Mesendoderm (in vitro differentiated cells): ENCODE data around the gene PCDHGB7. TPM values are rescaled to one million over a fixed set of nuclear protein-coding genes. Genes with fewer than 3 reads are reported as not detected.
"Not testable (repeated sequence)": the region's sequence is repeated elsewhere in the genome, so short reads cannot be mapped to it uniquely, and the experiment has no call there.

ENCODE experiments used
- DNase-seq: peaks from one replicate; pipeline ENCODE4 v3.0.0; 2013
- H2AK5ac ChIP-seq: 2 replicates; pipeline ENCODE4 v1.6.1; 2013; ENCODE audit warnings: low read length, inconsistent platforms
- H2BK120ac ChIP-seq: 2 replicates; pipeline ENCODE4 v1.6.1; 2013; ENCODE audit warnings: low read depth, mild to moderate bottlenecking, low read length, moderate library complexity, mixed read lengths
- H2BK15ac ChIP-seq: replicated peaks from 2 replicates; pipeline ENCODE4 v1.6.1; 2013; ENCODE audit warnings: low read depth, mild to moderate bottlenecking, moderate library complexity
- H2BK5ac ChIP-seq: 2 replicates; pipeline ENCODE4 v1.6.1; 2013; ENCODE audit warnings: low read length, inconsistent platforms
- H3K18ac ChIP-seq: 2 replicates; pipeline ENCODE4 v1.6.1; 2013; ENCODE audit warnings: mild to moderate bottlenecking, low read length, mixed read lengths
- H3K23ac ChIP-seq: one replicate; pipeline ENCODE4 v1.6.1; 2013; ENCODE audit warnings: low read length
- H3K27ac ChIP-seq: 2 replicates; pipeline ENCODE4 v1.5.1; 2013; ENCODE audit warnings: low read depth, mild to moderate bottlenecking, inconsistent platforms, low read length, moderate library complexity
- H3K27me3 ChIP-seq: 2 replicates; pipeline ENCODE4 v1.6.1; 2013; ENCODE audit warnings: low read length, control low read depth, mild to moderate bottlenecking, inconsistent platforms; ENCODE audit not compliant: insufficient read depth, poor library complexity
- H3K36me3 ChIP-seq: 2 replicates; pipeline ENCODE4 v1.6.1; 2013; ENCODE audit warnings: low read length, inconsistent platforms; ENCODE audit not compliant: control insufficient read depth, insufficient read depth
- H3K4ac ChIP-seq: one replicate; pipeline ENCODE4 v1.6.1; 2013; ENCODE audit warnings: low read depth, mild to moderate bottlenecking, low read length, moderate library complexity
- H3K4me1 ChIP-seq: 2 replicates; pipeline ENCODE4 v1.6.1; 2013; ENCODE audit warnings: low read depth, low read length, inconsistent platforms; ENCODE audit not compliant: control insufficient read depth
- H3K4me2 ChIP-seq: 2 replicates; pipeline ENCODE4 v1.6.1; 2013; ENCODE audit warnings: low read length
- H3K4me3 ChIP-seq: 2 replicates; pipeline ENCODE4 v1.5.1; 2013; ENCODE audit warnings: mild to moderate bottlenecking, low read length
- H3K56ac ChIP-seq: one replicate; pipeline ENCODE4 v1.6.1; 2013; ENCODE audit warnings: low read length
- H3K79me1 ChIP-seq: 2 replicates; pipeline ENCODE4 v1.6.1; 2013; ENCODE audit warnings: low read length, inconsistent platforms
- H3K79me2 ChIP-seq: 2 replicates; pipeline ENCODE4 v1.6.1; 2013; ENCODE audit warnings: mild to moderate bottlenecking, low read length; ENCODE audit not compliant: control insufficient read depth, insufficient read depth
- H3K9ac ChIP-seq: 2 replicates; pipeline ENCODE4 v1.6.1; 2013; ENCODE audit warnings: low read length, inconsistent platforms
- H4K5ac ChIP-seq: one replicate; pipeline ENCODE4 v1.6.1; 2013; ENCODE audit warnings: low read length
- H4K8ac ChIP-seq: one replicate; pipeline ENCODE4 v1.6.1; 2013; ENCODE audit warnings: low read depth, mild to moderate bottlenecking, control low read depth, low read length, moderate library complexity
- WGBS: extraction: QIAGEN DNeasy Blood & Tissue Kit; methylation state at CpG from one replicate; pipeline ENCODE4 v1.1.7; 2013; ENCODE audit warnings: low lambda C conversion rate, missing lambda C conversion rate; ENCODE audit not compliant: insufficient coverage; ENCODE audit errors: extremely low coverage; 5-methylcytosine and 5-hydroxymethylcytosine counted together
- polyA plus RNA-seq, 2 experiments: library from polyadenylated mRNA; stranded (reverse); fragments of 200-250 nt; gene quantifications; one replicate each; pipeline ENCODE4 v1.2.3, GENCODE V29; 2013

The PCDHGB7 gene
- 6.2 TPM for polyA plus RNA-seq (2013, experiment 1 of 2)
- polyA plus RNA-seq (2013, experiment 2 of 2), result 6.0 TPM

DNA sequence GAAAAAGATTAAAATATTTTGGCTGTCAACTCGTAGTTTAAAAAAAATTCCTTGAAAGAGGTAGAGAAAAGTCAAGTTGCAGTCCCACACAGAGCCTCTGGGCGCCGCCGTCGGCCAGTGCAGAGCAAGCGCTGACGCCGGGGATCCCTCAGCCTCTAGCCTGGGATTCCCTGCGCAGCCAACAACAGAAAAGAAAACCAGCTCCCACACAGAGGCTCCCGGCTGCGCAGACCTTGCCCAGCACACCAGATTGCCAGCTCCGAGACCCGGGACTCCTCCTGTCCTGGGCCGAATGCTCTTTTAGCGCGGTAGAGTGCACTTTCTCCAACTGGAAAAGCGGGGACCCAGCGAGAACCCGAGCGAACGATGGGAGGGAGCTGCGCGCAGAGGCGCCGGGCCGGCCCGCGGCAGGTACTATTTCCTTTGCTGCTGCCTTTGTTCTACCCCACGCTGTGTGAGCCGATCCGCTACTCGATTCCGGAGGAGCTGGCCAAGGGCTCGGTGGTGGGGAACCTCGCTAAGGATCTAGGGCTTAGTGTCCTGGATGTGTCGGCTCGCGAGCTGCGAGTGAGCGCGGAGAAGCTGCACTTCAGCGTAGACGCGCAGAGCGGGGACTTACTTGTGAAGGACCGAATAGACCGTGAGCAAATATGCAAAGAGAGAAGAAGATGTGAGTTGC, at the start of gene PCDHGB7:
PCDHGB7 (plus strand) TSS at position 184 of the 679 bp plus-strand sequence; CDS start at position 367, 183 bp downstream.
- WGBS, result no CpG with 5 or more reads among the region's 47 CpGs
- not testable (repeated sequence) for H3K36me3 ChIP-seq
- peak; percentile 92 for DNase-seq

DNA sequence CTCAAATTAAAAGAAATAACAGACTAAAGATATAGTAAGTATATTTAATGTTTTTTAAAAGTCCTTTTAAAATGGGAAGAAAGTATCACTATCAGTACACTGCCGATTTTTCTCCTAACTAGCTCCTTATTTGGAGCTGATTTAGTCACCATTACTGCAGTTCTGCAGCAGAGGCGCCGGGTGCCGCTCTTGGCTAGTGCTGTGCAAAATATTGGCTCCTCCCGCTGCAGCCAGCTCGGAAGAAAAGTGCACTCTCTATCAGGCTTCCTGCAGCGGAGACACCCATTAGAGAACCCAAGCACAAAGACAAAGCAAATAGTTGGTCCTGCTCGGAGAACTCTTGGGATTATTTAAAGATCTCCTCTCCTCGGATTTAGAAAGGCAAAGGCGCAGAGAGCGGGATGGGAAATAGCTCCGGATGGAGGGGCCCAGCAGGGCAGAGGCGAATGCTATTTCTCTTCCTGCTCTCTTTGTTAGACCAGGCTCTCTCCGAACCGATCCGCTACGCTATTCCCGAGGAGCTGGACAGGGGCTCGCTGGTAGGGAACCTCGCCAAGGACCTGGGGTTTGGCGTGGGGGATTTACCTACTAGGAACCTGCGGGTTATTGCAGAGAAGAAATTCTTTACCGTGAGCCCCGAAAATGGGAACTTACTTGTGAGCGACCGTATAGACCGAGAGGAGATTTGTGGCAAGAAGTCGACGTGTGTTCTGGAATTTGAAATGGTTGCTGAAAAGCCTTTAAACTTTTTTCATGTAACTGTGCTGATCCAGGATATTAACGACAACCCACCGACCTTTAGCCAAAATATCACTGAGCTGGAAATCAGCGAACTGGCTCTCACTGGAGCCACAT, 47.3 kb upstream of the PCDHGB7 start, which contains the start of gene PCDHGB3:
PCDHGB3 (plus strand) TSS at position 249 of the 855 bp plus-strand sequence; CDS start at position 402, 153 bp downstream.
- no peaks in the 10 kb centered on the region for H3K79me1 ChIP-seq
- no peak within 1 kb of the TSS for H2BK120ac ChIP-seq
- no peak within 1 kb of the TSS for H3K56ac ChIP-seq
- H3K4ac ChIP-seq, result no peak within 1 kb of the TSS
- no peak within 1 kb of the TSS for H3K4me2 ChIP-seq
- H3K18ac ChIP-seq, result no peak within 1 kb of the TSS
- no peak within 1 kb of the TSS for H2BK5ac ChIP-seq
- H2AK5ac ChIP-seq, result no peak within 1 kb of the TSS
- no CpG with 5 or more reads among the region's 32 CpGs for WGBS
- H2BK15ac ChIP-seq, result no peak within 1 kb of the TSS
- H3K4me3 ChIP-seq, result no peak within 1 kb of the TSS
- no peaks in the 10 kb centered on the region for H3K4me1 ChIP-seq
- H3K27ac ChIP-seq, result no peak within 1 kb of the TSS
- no peak within 1 kb of the TSS for H3K23ac ChIP-seq
- H4K8ac ChIP-seq, result no peak within 1 kb of the TSS
- H3K27me3 ChIP-seq, result no peaks in the 10 kb centered on the region
- H3K36me3 ChIP-seq, result no peaks in the 10 kb centered on the region
- H3K9ac ChIP-seq, result no peak within 1 kb of the TSS
- no peaks in the 10 kb centered on the region for H3K79me2 ChIP-seq
- H4K5ac ChIP-seq, result no peak within 1 kb of the TSS
- DNase-seq, result no peak

More for the DNA sequence above, at the start of gene PCDHGB7:
- H3K79me2 ChIP-seq, H3K18ac ChIP-seq, H3K27me3 ChIP-seq, H2BK15ac ChIP-seq, H2BK5ac ChIP-seq, H4K8ac ChIP-seq, H3K27ac ChIP-seq, H3K4ac ChIP-seq, H3K4me1 ChIP-seq, H4K5ac ChIP-seq, H3K23ac ChIP-seq, H2AK5ac ChIP-seq, H2BK120ac ChIP-seq, H3K79me1 ChIP-seq: not testable (repeated sequence)
- H3K9ac ChIP-seq, result peak within 1 kb of the TSS; percentile 75
- peak within 1 kb of the TSS; percentile 70 for H3K4me3 ChIP-seq
- peak within 1 kb of the TSS; percentile 92 for H3K56ac ChIP-seq
- H3K4me2 ChIP-seq, result peak within 1 kb of the TSS; percentile 25

GRCh38 chr5:141371572-141372475, 45.7 kb upstream of the PCDHGB7 start:
- no CpG with 5 or more reads among the region's 69 CpGs for WGBS
- Histone ChIP-seq H3K9ac (no peak overlapping the region), H3K27me3 (no peaks in the 10 kb centered on the region)

DNA sequence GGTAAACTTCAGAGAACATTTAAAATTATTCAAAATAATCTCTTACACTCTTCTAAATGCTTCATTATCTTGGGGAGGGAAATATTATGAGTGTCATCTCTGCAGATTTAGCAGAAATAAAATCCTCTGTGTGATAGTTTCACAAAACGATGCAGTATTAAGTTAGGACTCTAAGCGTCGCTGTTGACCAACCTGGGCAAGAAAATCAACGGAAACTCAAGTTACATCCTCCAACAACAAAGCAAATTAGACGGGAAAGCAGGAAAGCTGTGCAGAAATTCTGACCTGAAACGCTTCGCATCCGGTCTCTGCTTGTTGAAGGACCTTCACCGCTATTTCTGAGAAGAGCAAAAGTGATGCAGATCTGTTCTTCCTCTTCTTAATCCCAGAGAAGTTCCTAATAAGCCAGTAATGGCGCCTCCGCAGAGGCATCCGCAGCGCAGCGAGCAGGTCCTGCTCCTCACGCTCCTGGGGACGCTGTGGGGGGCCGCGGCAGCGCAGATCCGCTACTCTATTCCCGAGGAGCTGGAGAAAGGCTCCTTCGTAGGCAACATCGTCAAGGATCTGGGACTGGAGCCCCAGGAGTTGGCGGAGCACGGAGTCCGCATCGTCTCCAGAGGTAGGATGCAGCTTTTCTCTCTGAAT, 43.7 kb upstream of the PCDHGB7 start, which contains the start of gene PCDHGA6:
PCDHGA6 (plus strand) TSS at position 219 of the 645 bp plus-strand sequence; CDS start at position 412, 193 bp downstream.
- Histone ChIP-seq H2BK5ac (no peak within 1 kb of the TSS), H3K56ac (no peak within 1 kb of the TSS), H2BK15ac (no peak within 1 kb of the TSS), H3K18ac (no peak within 1 kb of the TSS), H3K4ac (no peak within 1 kb of the TSS), H3K4me3 (no peak within 1 kb of the TSS), H3K9ac (no peak within 1 kb of the TSS), H3K79me1 (no peaks in the 10 kb centered on the region), H2AK5ac (no peak within 1 kb of the TSS), H2BK120ac (no peak within 1 kb of the TSS), H3K4me2 (no peak within 1 kb of the TSS), H4K8ac (no peak within 1 kb of the TSS), H3K27me3 (no peaks in the 10 kb centered on the region), H3K23ac (no peak within 1 kb of the TSS), H3K36me3 (no peaks in the 10 kb centered on the region), H3K4me1 (no peaks in the 10 kb centered on the region), H4K5ac (no peak within 1 kb of the TSS), H3K27ac (no peak within 1 kb of the TSS), H3K79me2 (no peaks in the 10 kb centered on the region)
- WGBS, result no CpG with 5 or more reads among the region's 27 CpGs
- DNase-seq, result no peak

More at GRCh38 chr5:141371572-141372475, 45.7 kb upstream of the PCDHGB7 start:
- no peak overlapping the region for H3K4me2 ChIP-seq
- H4K8ac ChIP-seq, result no peak overlapping the region
- H4K5ac ChIP-seq, result no peak overlapping the region
- H2BK15ac ChIP-seq, result no peak overlapping the region
- no peaks in the 10 kb centered on the region for H3K79me2 ChIP-seq
- no peak overlapping the region for H3K4ac ChIP-seq
- no peak for DNase-seq
- H2BK5ac ChIP-seq, result no peak overlapping the region
- H3K23ac ChIP-seq, result no peak overlapping the region
- H3K36me3 ChIP-seq, result no peaks in the 10 kb centered on the region
- no peak overlapping the region for H2AK5ac ChIP-seq
- no peak overlapping the region for H3K18ac ChIP-seq
- H3K27ac ChIP-seq, result no peak overlapping the region
- H3K4me1 ChIP-seq, result no peaks in the 10 kb centered on the region
- no peaks in the 10 kb centered on the region for H3K79me1 ChIP-seq
- no peak overlapping the region for H2BK120ac ChIP-seq
- H3K4me3 ChIP-seq, result no peak overlapping the region
- H3K56ac ChIP-seq, result no peak overlapping the region

GRCh38 chr5:141374627-141375026, 42.9 kb upstream of the PCDHGB7 start:
- Histone ChIP-seq H2BK5ac (no peak overlapping the region), H3K79me1 (no peaks in the 10 kb centered on the region), H3K27ac (no peak overlapping the region), H3K4me2 (no peak overlapping the region), H3K4ac (no peak overlapping the region), H2BK120ac (no peak overlapping the region), H3K9ac (no peak overlapping the region), H3K4me3 (no peak overlapping the region), H3K18ac (no peak overlapping the region), H3K27me3 (no peaks in the 10 kb centered on the region), H3K4me1 (no peaks in the 10 kb centered on the region), H4K8ac (no peak overlapping the region), H3K23ac (no peak overlapping the region), H3K56ac (no peak overlapping the region), H4K5ac (no peak overlapping the region), H3K36me3 (no peaks in the 10 kb centered on the region), H2BK15ac (no peak overlapping the region), H3K79me2 (no peaks in the 10 kb centered on the region), H2AK5ac (no peak overlapping the region)
- no peak for DNase-seq
- no CpG with 5 or more reads among the region's 14 CpGs for WGBS
